Omental fat pad (tissue), 4 donors: ENCODE results near the gene CORO2A. TPM values are rescaled to one million over a fixed set of nuclear protein-coding genes. Genes with fewer than 3 reads are reported as not detected.

ENCODE experiments used
- ATAC-seq: fragments of 150-250 bp; one replicate; pipeline ENCODE4 v1.9.1; 2016; ENCODE audit warnings: mild to moderate bottlenecking, moderate library complexity; ENCODE audit not compliant: low FRiP score
- DNase-seq: peaks from one replicate; pipeline ENCODE4 v3.0.0-alpha.2; 2019; ENCODE audit warnings: low spot score
- CTCF ChIP-seq, 3 donors: fragments of 450-650 bp; IDR thresholded peaks; one replicate each; pipeline ENCODE4 v1.5.1; 2016 to 2017; ENCODE audit warnings: antibody characterized with exemption in 3 of 3, mild to moderate bottlenecking in 3 of 3, moderate library complexity in 2 of 3
- total RNA-seq, 4 donors: library from RNA; depleted of rRNA; stranded (reverse); fragments of >200 nt; gene quantifications; one replicate each; pipeline ENCODE4 v1.1.0, GENCODE V29; 2016

Gene CORO2A
- total RNA-seq, 4 donors from 2014 or later, result 0.56 to 4.4 (median 2.9) TPM

- ATAC-seq, result no peak
- TF ChIP-seq CTCF (IDR thresholded peaks at IDR 0.05), result no peak
These were observed 39.9 kb downstream of the CORO2A start for GRCh38 chr9:98152526-98152925.

GRCh38 chr9:98150721-98151120, 41.7 kb downstream of the CORO2A start:
- no peak for ATAC-seq

More at GRCh38 chr9:98152526-98152925, 39.9 kb downstream of the CORO2A start:
- no peak for DNase-seq

GRCh38 chr9:98150164-98150563, 42.3 kb downstream of the CORO2A start:
- ATAC-seq (no peak), DNase-seq (no peak)
- TF ChIP-seq CTCF (IDR thresholded peaks at IDR 0.05), result no peak

More at GRCh38 chr9:98150721-98151120, 41.7 kb downstream of the CORO2A start:
- no peak for DNase-seq
- TF ChIP-seq CTCF (IDR thresholded peaks at IDR 0.05), result no peak

- TF ChIP-seq CTCF (IDR thresholded peaks at IDR 0.05), result no peak
- no peak for ATAC-seq
- no peak for DNase-seq
These were observed 43.0 kb downstream of the CORO2A start for GRCh38 chr9:98149422-98149821.

GRCh38 chr9:98148486-98148885, 44.0 kb downstream of the CORO2A start:
- DNase-seq (no peak), ATAC-seq (no peak)
- no peak for TF ChIP-seq CTCF (IDR thresholded peaks at IDR 0.05)

- ATAC-seq, result no peak
- DNase-seq, result no peak
These were observed 44.9 kb downstream of the CORO2A start for GRCh38 chr9:98147582-98147981.

More at GRCh38 chr9:98147582-98147981, 44.9 kb downstream of the CORO2A start:
- TF ChIP-seq CTCF (IDR thresholded peaks at IDR 0.05), result no peak
